Keratinocyte (primary cell): ENCODE results near the gene DSC3. TPM values are rescaled to one million over a fixed set of nuclear protein-coding genes. Genes with fewer than 3 reads are reported as not detected.

Experiments
- DNase-seq: peaks from one replicate; pipeline ENCODE4 v3.0.0-alpha.2; 2011; ENCODE audit warnings: low read depth, missing footprints, low spot score
- FAIRE-seq: peaks from 2 replicates; lab custom pipeline; 2011; peaks lifted over from hg19 to GRCh38; lab: Jason Lieb, UNC
- H2AFZ ChIP-seq: 2 replicates; pipeline ENCODE4 v1.6.0; 2012; ENCODE audit warnings: low read length, control low read depth, inconsistent platforms; ENCODE audit not compliant: control insufficient read depth
- H3K27ac ChIP-seq: 2 replicates; pipeline ENCODE4 v1.5.1; 2011; ENCODE audit warnings: low read length; ENCODE audit not compliant: control insufficient read depth, insufficient read depth
- H3K27me3 ChIP-seq: 3 replicates; pipeline ENCODE4 v1.6.0; 2011; ENCODE audit warnings: low read length; ENCODE audit not compliant: control insufficient read depth, insufficient read depth; ENCODE audit errors: extremely low read depth
- H3K36me3 ChIP-seq, 2 experiments: 2 replicates in 1 of 2; 3 replicates in 1 of 2; pipeline ENCODE4 v1.5.1; 2011; ENCODE audit warnings: low read length in 2 of 2, mild to moderate bottlenecking in 1 of 2; ENCODE audit not compliant: control insufficient read depth in 2 of 2, insufficient read depth in 2 of 2; ENCODE audit errors: extremely low read depth in 1 of 2
- H3K4me1 ChIP-seq: 3 replicates; pipeline ENCODE4 v1.5.1; 2011; ENCODE audit warnings: low read length; ENCODE audit not compliant: control insufficient read depth, insufficient read depth; ENCODE audit errors: extremely low read depth
- H3K4me2 ChIP-seq: 3 replicates; pipeline ENCODE4 v1.6.0; 2011; ENCODE audit warnings: low read depth, low read length; ENCODE audit not compliant: control insufficient read depth, insufficient read depth; ENCODE audit errors: extremely low read depth
- H3K4me3 ChIP-seq, 3 experiments: fragments of 200-600 bp in 1 of 3; sonication (generic) in 1 of 3; 2 replicates in 2 of 3; 3 replicates in 1 of 3; pipeline ENCODE4 v1.5.1; 2011 to 2016; ENCODE audit warnings: low read length in 3 of 3, mild to moderate bottlenecking in 3 of 3, control low read depth in 2 of 3, inconsistent platforms in 1 of 3, low read depth in 1 of 3, mixed read lengths in 1 of 3, mixed run types in 1 of 3, moderate library complexity in 1 of 3; ENCODE audit not compliant: control insufficient read depth in 2 of 3, insufficient read depth in 2 of 3; ENCODE audit errors: extremely low read depth in 1 of 3
- H3K79me2 ChIP-seq: 2 replicates; pipeline ENCODE4 v1.6.0; 2012; ENCODE audit warnings: low read length; ENCODE audit not compliant: control insufficient read depth, insufficient read depth
- H3K9ac ChIP-seq: 3 replicates; pipeline ENCODE4 v1.6.0; 2011; ENCODE audit warnings: low read length; ENCODE audit not compliant: control insufficient read depth, insufficient read depth; ENCODE audit errors: extremely low read depth
- H3K9me1 ChIP-seq: 3 replicates; pipeline ENCODE4 v1.6.0; 2011; ENCODE audit warnings: low read length; ENCODE audit not compliant: control insufficient read depth, insufficient read depth; ENCODE audit errors: extremely low read depth
- H3K9me3 ChIP-seq: 2 replicates; pipeline ENCODE4 v1.5.1; 2012; ENCODE audit warnings: low read depth, low read length; ENCODE audit not compliant: control insufficient read depth
- H4K20me1 ChIP-seq: 3 replicates; pipeline ENCODE4 v1.6.0; 2011; ENCODE audit warnings: low read length; ENCODE audit not compliant: control insufficient read depth, insufficient read depth; ENCODE audit errors: extremely low read depth
- CTCF ChIP-seq, 3 experiments: IDR thresholded peaks in 1 of 3; conservative IDR thresholded peaks in 1 of 3; optimal IDR thresholded peaks in 1 of 3; 2 replicates in 2 of 3; 3 replicates in 1 of 3; pipeline versions ENCODE3 to v1.5.1; 2011; ENCODE audit warnings: low read length in 3 of 3, mild to moderate bottlenecking in 3 of 3, moderate library complexity in 2 of 3, control low read depth in 1 of 3, inconsistent platforms in 1 of 3; ENCODE audit not compliant: insufficient read depth in 2 of 3; ENCODE audit errors: extremely low read depth in 1 of 3
- EZH2 ChIP-seq: IDR thresholded peaks from one replicate; pipeline ENCODE4 v1.6.1; 2012; ENCODE audit warnings: inconsistent platforms, mild to moderate bottlenecking, low read length, moderate library complexity
- dilution Hi-C: fragments of 300-500 bp; cut with MboI; formaldehyde crosslinking; loops from one replicate; pipeline ENCODE4 v1.7.0; 2020; ENCODE audit warnings: low sequenced_read_pairs; ENCODE audit not compliant: extremely low pct_ligation_motif_present
- polyA plus RNA-seq, 5 experiments: library from polyadenylated mRNA; depleted of rRNA in 3 of 5; stranded (reverse) in 3 of 5; stranded (forward) in 1 of 5; unstranded in 1 of 5; fragments of >200 nt; gene quantifications; 1 replicate in 1 of 5; 2 replicates in 3 of 5; 3 replicates in 1 of 5; pipeline versions ENCODE4 v1.2.1 to v1.2.3, GENCODE V29; 2011 to 2012; ENCODE audit warnings: missing spikeins in 2 of 5, low read depth in 1 of 5, low replicate concordance in 1 of 5

The DSC3 gene
- polyA plus RNA-seq, 1 donor (not counting 4 experiments of a cell fraction or from before 2014, with no cell fraction given): 116 TPM

- H3K4me3 ChIP-seq: no peak overlapping the region
- H3K9me3 ChIP-seq: no peaks in the 10 kb centered on the region
- no peak for FAIRE-seq
- H2AFZ ChIP-seq: no peak overlapping the region
- no peaks in the 10 kb centered on the region for H3K4me1 ChIP-seq
- dilution Hi-C loops: no loop called here
- H4K20me1 ChIP-seq: no peaks in the 10 kb centered on the region
- H3K27ac ChIP-seq: no peak overlapping the region
- H3K9me1 ChIP-seq: no peaks in the 10 kb centered on the region
- H3K9ac ChIP-seq: no peak overlapping the region
- no peaks in the 10 kb centered on the region for H3K27me3 ChIP-seq
- no peaks in the 10 kb centered on the region for H3K79me2 ChIP-seq
- TF ChIP-seq EZH2 (no peak), CTCF (optimal IDR thresholded peaks at IDR 0.05 in 1 of 3, IDR thresholded peaks at IDR 0.05 in 1 of 3, conservative IDR thresholded peaks at IDR 0.05 in 1 of 3; ENCODE audit: extremely low read depth in 1 of 3, insufficient read depth in 2 of 3, low read length in 3 of 3) (no peak)
- H3K4me2 ChIP-seq: no peak overlapping the region
- DNase-seq: no peak
- H3K36me3 ChIP-seq: peaks cover 15 to 27% of the 10 kb centered on the region in 2 experiments
These were observed 42.5 kb downstream of the DSC3 start for GRCh38 chr18:30999887-31000628.

GRCh38 chr18:30999186-30999585, 43.4 kb downstream of the DSC3 start:
- Histone ChIP-seq H3K9me3 (no peaks in the 10 kb centered on the region), H3K36me3 (peaks cover 15 to 20% of the 10 kb centered on the region in 2 experiments), H3K27me3 (no peaks in the 10 kb centered on the region), H3K4me1 (no peaks in the 10 kb centered on the region), H3K79me2 (no peaks in the 10 kb centered on the region), H3K27ac (no peak overlapping the region), H3K4me3 (no peak overlapping the region), H3K4me2 (no peak overlapping the region), H3K9ac (no peak overlapping the region), H4K20me1 (no peaks in the 10 kb centered on the region), H2AFZ (no peak overlapping the region), H3K9me1 (no peaks in the 10 kb centered on the region)
- dilution Hi-C loops: no loop called here
- TF ChIP-seq CTCF (optimal IDR thresholded peaks at IDR 0.05 in 1 of 3, IDR thresholded peaks at IDR 0.05 in 1 of 3, conservative IDR thresholded peaks at IDR 0.05 in 1 of 3; ENCODE audit: extremely low read depth in 1 of 3, insufficient read depth in 2 of 3, low read length in 3 of 3) (no peak), EZH2 (no peak)
- DNase-seq (no peak), FAIRE-seq (no peak)
